K562 (cell line): ENCODE results near the gene NAT8L. TPM values are rescaled to one million over a fixed set of nuclear protein-coding genes. Genes with fewer than 3 reads are reported as not detected.

Source experiments
- ATAC-seq: fragments of 200-7000 bp; cut with Tn5 transposase; 3 replicates; pipeline ENCODE4 v1.9.1; 2020; ENCODE audit warnings: moderate library complexity
- BruUV-seq: library from RNA; stranded (reverse); fragments of 400-500 nt; replicated peaks from 2 replicates; lab custom pipeline; 2021; lab: Mats Ljungman, UMichigan
- CTCF ChIA-PET: fragments of 300-600 bp; formaldehyde crosslinking; extraction: SDS; loops from one replicate; lab custom pipeline; 2021; ENCODE audit warnings: low intra/inter-chr PET ratio; lab: Yijun Ruan, JAX
- POLR2A ChIA-PET: fragments of 300-600, 350-650 bp; sonication (Branson Sonifier 250); formaldehyde crosslinking; extraction: SDS; loops from one replicate; lab custom pipeline; 2021; ENCODE audit warnings: antibody characterized with exemption, inconsistent platforms; lab: Yijun Ruan, JAX
- DNase-seq, 4 experiments: peaks; one replicate each; pipeline versions ENCODE4 v3.0.0 to v3.0.0-alpha.2; 2011 to 2018; ENCODE audit warnings: low spot score in 3 of 4, mixed read lengths in 3 of 4; ENCODE audit errors: extremely low read depth in 1 of 4
- FAIRE-seq: peaks from 2 replicates; lab custom pipeline; 2011; peaks lifted over from hg19 to GRCh38; lab: Jason Lieb, UNC
- H2AFZ ChIP-seq: 2 replicates; pipeline ENCODE4 v1.6.0; 2011; ENCODE audit warnings: low read depth, low read length, control low read depth, inconsistent platforms
- H3K27ac ChIP-seq: fragments of 200-600 bp; 3 replicates; pipeline ENCODE4 v1.8.0; 2011; ENCODE audit warnings: low read depth, mild to moderate bottlenecking, control low read depth, inconsistent platforms, low read length, moderate library complexity, mixed read lengths; ENCODE audit errors: extremely low read depth
- H3K27me3 ChIP-seq, 2 experiments: fragments of 300-600 bp in 1 of 2; 2 replicates in 1 of 2; 3 replicates in 1 of 2; pipeline versions ENCODE4 v1.6.0 to v1.8.0; 2011; ENCODE audit warnings: inconsistent platforms in 2 of 2, low read length in 2 of 2, mild to moderate bottlenecking in 1 of 2, mixed read lengths in 1 of 2, moderate library complexity in 1 of 2; ENCODE audit not compliant: control insufficient read depth in 2 of 2, insufficient read depth in 2 of 2
- H3K36me3 ChIP-seq: fragments of 300-600 bp; 3 replicates; pipeline ENCODE4 v1.8.0; 2011; ENCODE audit warnings: mild to moderate bottlenecking, low read length, inconsistent platforms; ENCODE audit not compliant: control insufficient read depth, insufficient read depth
- H3K4me1 ChIP-seq, 2 experiments: fragments of 200-600 bp in 1 of 2; replicated peaks in 1 of 2; 2 replicates in 1 of 2; 3 replicates in 1 of 2; pipeline versions ENCODE4 v1.5.1 to v1.8.0; 2011; ENCODE audit warnings: inconsistent platforms in 2 of 2, low read length in 2 of 2, mild to moderate bottlenecking in 1 of 2, mixed read lengths in 1 of 2, moderate library complexity in 1 of 2; ENCODE audit not compliant: control insufficient read depth in 2 of 2, insufficient read depth in 2 of 2
- H3K4me2 ChIP-seq: 2 replicates; pipeline ENCODE4 v1.6.1; 2011; ENCODE audit warnings: low read length, control low read depth, inconsistent platforms, mixed read lengths; ENCODE audit not compliant: insufficient read depth
- H3K4me3 ChIP-seq: fragments of 200-600 bp; sonication (generic), shearing (Covaris generic); 2 replicates; pipeline ENCODE4 v1.5.1; 2016; ENCODE audit warnings: control low read depth, inconsistent platforms
- H3K79me2 ChIP-seq: fragments of 200-600 bp; 3 replicates; pipeline ENCODE4 v1.8.0; 2011; ENCODE audit warnings: low read length, inconsistent platforms; ENCODE audit not compliant: control insufficient read depth, insufficient read depth
- H3K9ac ChIP-seq, 2 experiments: 2 replicates each; pipeline versions ENCODE4 v1.6.0 to v1.6.1; 2011; ENCODE audit warnings: low read depth in 2 of 2, low read length in 2 of 2, control low read depth in 1 of 2, inconsistent platforms in 1 of 2, mild to moderate bottlenecking in 1 of 2, mixed read lengths in 1 of 2; ENCODE audit not compliant: insufficient read depth in 1 of 2
- H3K9me1 ChIP-seq: one replicate; pipeline ENCODE4 v1.6.0; 2011; ENCODE audit warnings: inconsistent platforms, mild to moderate bottlenecking, low read length, moderate library complexity; ENCODE audit not compliant: control insufficient read depth, insufficient read depth
- H3K9me3 ChIP-seq: replicated peaks from 2 replicates; pipeline ENCODE4 v1.5.1; 2011; ENCODE audit warnings: low read depth, low read length, inconsistent platforms; ENCODE audit not compliant: control insufficient read depth, insufficient read depth
- H4K20me1 ChIP-seq: replicated peaks from 2 replicates; pipeline ENCODE4 v1.6.1; 2011; ENCODE audit warnings: low read length, inconsistent platforms, mixed read lengths; ENCODE audit not compliant: control insufficient read depth, insufficient read depth
- SIN3A ChIP-seq, 2 experiments: fragments of 150-350 bp in 1 of 2; IDR thresholded peaks; 2 replicates each; pipeline ENCODE4 v1.6.1; 2011 to 2016; ENCODE audit warnings: borderline replicate concordance in 2 of 2, low read depth in 2 of 2, low read length in 2 of 2, mild to moderate bottlenecking in 2 of 2, moderate library complexity in 2 of 2; ENCODE audit not compliant: control insufficient read depth in 1 of 2
- TCFL5 ChIP-seq: fragments of 250-450 bp; sonication (Bioruptor Pico); conservative IDR thresholded peaks from 2 replicates; pipeline ENCODE4 v1.6.1; 2021; ENCODE audit warnings: mild to moderate bottlenecking, moderate library complexity, matching md5 sums
- USF2 ChIP-seq: sonication (generic); formaldehyde crosslinking; IDR thresholded peaks from 2 replicates; pipeline ENCODE4 v1.5.0; 2020; ENCODE audit warnings: missing genetic modification reagents
- WGBS: fragments of 100-300 bp; shearing (Covaris generic); methylation state at CpG from one replicate; pipeline ENCODE4 v1.1.6; 2016; ENCODE audit warnings: low coverage, mixed read lengths; ENCODE audit not compliant: insufficient coverage; ENCODE audit errors: missing lambda C conversion rate; 5-methylcytosine and 5-hydroxymethylcytosine counted together
- in situ Hi-C: fragments of 300-500 bp; cut with MboI; formaldehyde crosslinking; loops from 4 replicates; pipeline ENCODE4 v1.15.0; 2018; ENCODE audit warnings: inconsistent platforms, mixed read lengths
- intact Hi-C: fragments of 100-400 bp; cut with micrococcal nuclease; formaldehyde crosslinking; loops from 2 replicates; pipeline ENCODE4 v1.14.2; 2022
- polyA plus RNA-seq, 8 experiments: library from polyadenylated mRNA; depleted of rRNA in 4 of 8; stranded (reverse) in 5 of 8; unstranded in 3 of 8; fragments of >200 nt; fragmentation: Nextera tagmentation in 2 of 8; fragmentation: Illumina TruSeq in 1 of 8; extraction: Ambion mirVana in 2 of 8; extraction: Trizol in 1 of 8; gene quantifications; 2 replicates each; pipeline versions ENCODE4 v1.2.1 to v1.2.3, GENCODE V29; 2011 to 2014; ENCODE audit warnings: inconsistent platforms in 1 of 8, missing spikeins in 1 of 8
- total RNA-seq, 7 experiments: library from RNA; depleted of rRNA in 6 of 7; stranded (reverse); fragments of >200 nt in 6 of 7; fragmentation: Illumina TruSeq in 2 of 7; extraction: Trizol in 2 of 7; gene quantifications; 2 replicates each; pipeline versions ENCODE4 v1.2.1 to v1.2.3, GENCODE V29; 2011 to 2021; ENCODE audit warnings: low replicate concordance in 1 of 7

Gene NAT8L
- total and polyA plus RNA-seq, 9 of the 15 experiments (the other 6 are each of a cell fraction or from before 2014, with no cell fraction given) = 0.06 to 11.0 (median 1.5) TPM

GRCh38 chr4:2101346-2102044 lies 42.4 kb downstream of the NAT8L start:
- H3K9ac ChIP-seq = no peak overlapping the region

More at GRCh38 chr4:2101346-2102044, 42.4 kb downstream of the NAT8L start:
- FAIRE-seq (no peak), ATAC-seq (no peak), DNase-seq (no peak)
- no peaks in the 10 kb centered on the region for H4K20me1 ChIP-seq
- whole genome bisulfite sequencing = 1% methylated on average over 7 of the region's 7 CpGs
- no peaks in the 10 kb centered on the region for H3K9me1 ChIP-seq
- peaks cover 0 to 5% of the 10 kb centered on the region in 2 experiments; a peak in 1 of 5 replicates for H3K27me3 ChIP-seq
- TF ChIP-seq USF2 (no peak), TCFL5 (no peak), SIN3A (IDR thresholded peaks at IDR 0.05; ENCODE audit: borderline replicate concordance in 2 of 2, control insufficient read depth in 1 of 2, low read depth in 2 of 2, low read length in 2 of 2) (no peak)
- no peak overlapping the region for H3K4me3 ChIP-seq
- peaks cover 2% of the 10 kb centered on the region; the same call in 1 of the 2 replicates for H3K9me3 ChIP-seq
- no peak overlapping the region for H2AFZ ChIP-seq
- in situ Hi-C loops = no loop called here
- no peaks in the 10 kb centered on the region for H3K79me2 ChIP-seq
- H3K27ac ChIP-seq = no peak overlapping the region
- intact Hi-C loops = no loop called here
- CTCF ChIA-PET = no interaction called here
- no peaks in the 10 kb centered on the region for H3K36me3 ChIP-seq
- no peaks in the 10 kb centered on the region for H3K4me1 ChIP-seq
- BruUV-seq = no TSS peak
- POLR2A ChIA-PET = no interaction called here
- no peak overlapping the region for H3K4me2 ChIP-seq
